Measurements from ENCODE around the gene IST1.

DNA sequence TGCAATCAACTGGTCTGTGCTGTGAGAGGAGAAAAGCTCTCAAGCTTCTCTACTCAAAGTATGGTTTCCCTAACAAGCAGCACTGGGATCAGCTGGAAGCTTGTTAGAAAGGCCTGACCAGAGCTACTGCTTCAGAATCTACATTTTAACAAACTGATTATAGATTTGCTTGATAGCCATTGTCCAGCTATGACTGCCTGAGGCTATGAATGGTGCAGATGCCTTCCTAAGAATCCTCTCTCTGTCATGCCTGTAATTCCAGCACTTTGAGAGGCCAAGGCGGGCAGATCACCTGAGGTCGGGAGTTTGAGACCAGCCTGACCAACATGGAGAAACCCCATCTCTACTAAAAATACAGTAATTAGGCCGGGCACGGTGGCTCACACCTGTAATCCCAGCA, 76.2 kb downstream of the IST1 start:
- TF ChIP-seq JUNB (CRISPR knock-in tag; conservative IDR thresholded peaks at IDR 0.05) (no peak), ZNF24 (IDR thresholded peaks at IDR 0.05) (no peak), CBX2 (IDR thresholded peaks at IDR 0.05; ENCODE audit: insufficient read depth, low read length, poor library complexity, severe bottlenecking) (no peak), ZNF583 (CRISPR knock-in tag; IDR thresholded peaks at IDR 0.05) (no peak), POLR2A (conservative IDR thresholded peaks at IDR 0.05) (no peak), BRD4 (IDR thresholded peaks at IDR 0.05) (no peak), DACH1 (IDR thresholded peaks at IDR 0.05; ENCODE audit: partially characterized antibody) (no peak), MTF1 (CRISPR knock-in tag; IDR thresholded peaks at IDR 0.05; ENCODE audit: borderline replicate concordance) (no peak), KLF16 (IDR thresholded peaks at IDR 0.05) (no peak), PML (IDR thresholded peaks at IDR 0.05; ENCODE audit: low read length) (no peak), ETS2 (tag; IDR thresholded peaks at IDR 0.05; ENCODE audit: borderline replicate concordance, poor library complexity, severe bottlenecking) (no peak), ZNF589 (CRISPR knock-in tag; IDR thresholded peaks at IDR 0.05; ENCODE audit: low read depth) (no peak), ZNF766 (CRISPR knock-in tag; conservative IDR thresholded peaks at IDR 0.05) (no peak)

Data from K562 (cell line).